ENCODE data around the gene EFEMP1.
"Not testable (repeated sequence)": the region's sequence is repeated elsewhere in the genome, so short reads cannot be mapped to it uniquely, and the experiment has no call there.

The EFEMP1 gene

DNA sequence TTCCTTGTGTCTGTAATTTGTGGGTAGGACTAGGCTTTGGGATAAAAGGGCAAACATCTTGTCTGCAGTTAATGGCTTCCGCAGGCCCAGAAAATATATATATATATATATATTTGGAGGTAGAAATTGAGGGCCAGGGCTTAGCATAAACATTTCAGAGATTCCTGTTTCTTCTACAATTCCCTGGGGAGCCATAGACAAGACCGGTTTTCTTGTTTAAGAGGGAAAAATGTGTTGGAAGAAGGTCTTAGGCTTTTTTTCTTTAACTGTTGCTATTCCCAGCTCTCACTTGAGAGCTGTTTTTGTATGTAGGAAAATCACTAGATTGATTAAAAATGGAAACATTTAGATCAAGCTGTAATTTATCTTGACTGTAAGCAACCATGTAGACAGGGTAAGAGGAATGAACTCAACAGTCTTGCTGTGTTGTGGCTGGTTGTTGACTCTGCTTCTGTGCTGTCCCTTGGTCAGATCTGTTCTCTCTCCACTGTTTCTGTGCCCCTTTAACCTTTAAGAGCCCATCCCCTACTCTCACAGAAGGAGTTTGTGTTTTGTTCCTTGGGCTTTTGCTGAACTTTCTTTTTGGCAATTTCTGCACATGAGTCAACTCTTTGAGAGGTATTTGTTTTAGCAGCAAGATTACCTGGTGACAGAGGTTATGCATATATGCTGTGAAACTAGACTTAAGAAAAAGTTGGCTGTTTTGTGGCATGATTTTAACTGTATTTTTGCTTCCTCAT, 58.3 kb downstream of the EFEMP1 start:
- no peak for DNase-seq (ENCODE audit: low read depth, low spot score)

DNA sequence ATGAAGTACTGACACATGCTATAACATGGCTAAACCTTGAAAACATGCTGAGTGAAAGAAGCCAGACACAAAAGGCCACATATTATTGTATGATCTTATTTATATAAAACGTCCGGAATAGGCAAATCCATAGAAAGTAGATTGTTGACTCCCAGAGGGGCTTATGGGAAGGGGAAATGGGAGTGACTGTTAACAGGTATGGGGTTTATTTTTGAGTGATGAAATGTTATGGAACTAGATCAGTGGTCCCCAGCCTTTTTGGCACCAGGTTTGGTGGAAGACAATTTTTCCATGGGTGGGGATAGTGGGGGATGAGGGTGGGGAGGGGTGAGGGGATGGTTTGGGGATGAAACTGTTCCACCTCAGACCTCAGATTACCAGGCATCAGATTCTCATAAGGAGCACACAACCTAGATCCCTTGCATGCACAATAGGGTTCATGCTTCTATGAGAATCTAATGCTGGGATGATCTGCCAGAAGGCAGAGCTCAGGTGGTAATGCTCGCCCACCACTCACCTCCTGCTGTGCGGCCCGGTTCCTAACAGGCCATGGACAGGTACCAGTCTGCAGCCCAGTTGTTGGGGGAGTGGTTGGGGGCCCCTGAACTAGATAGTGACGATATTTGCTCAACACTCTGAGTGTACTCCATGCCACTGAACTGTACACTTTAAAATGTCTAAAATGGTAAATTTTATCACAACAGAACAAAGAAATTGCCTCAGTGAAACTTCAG, 59.1 kb downstream of the EFEMP1 start:
- DNase-seq (ENCODE audit: low read depth, low spot score): no peak

- DNase-seq (ENCODE audit: low read depth, low spot score): no peak
Observed at GRCh38 chr2:55862673-55863390, 60.8 kb downstream of the EFEMP1 start.

DNA sequence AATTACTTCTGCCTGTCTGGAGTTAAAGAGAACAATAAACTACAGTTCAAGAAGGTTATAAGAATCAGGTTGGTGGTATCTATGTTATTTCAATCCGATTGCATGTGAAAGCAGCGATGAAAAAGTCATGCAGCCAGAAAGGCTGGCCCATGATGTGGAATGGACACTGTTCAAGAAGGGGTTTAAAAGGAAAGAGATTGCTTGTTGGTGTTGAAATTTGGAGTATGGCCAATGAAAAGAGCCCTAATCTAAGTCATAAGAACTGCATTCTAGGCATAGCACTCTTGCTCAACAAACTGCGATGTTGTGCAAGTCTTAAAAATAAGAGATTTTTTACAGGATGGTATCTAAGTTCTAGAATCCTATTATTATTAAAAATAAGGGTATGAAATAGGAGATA, 61.3 kb downstream of the EFEMP1 start:
- DNase-seq (ENCODE audit: low read depth, low spot score): no peak

- no peak for DNase-seq (ENCODE audit: low read depth, low spot score)
Observed at GRCh38 chr2:55861733-55862132, 61.8 kb downstream of the EFEMP1 start.

- no peak for DNase-seq (ENCODE audit: low read depth, low spot score)
Observed at GRCh38 chr2:55860832-55861231, 62.8 kb downstream of the EFEMP1 start.

GRCh38 chr2:55859875-55860274, 63.7 kb downstream of the EFEMP1 start:
- no peak for DNase-seq (ENCODE audit: low read depth, low spot score)

DNA sequence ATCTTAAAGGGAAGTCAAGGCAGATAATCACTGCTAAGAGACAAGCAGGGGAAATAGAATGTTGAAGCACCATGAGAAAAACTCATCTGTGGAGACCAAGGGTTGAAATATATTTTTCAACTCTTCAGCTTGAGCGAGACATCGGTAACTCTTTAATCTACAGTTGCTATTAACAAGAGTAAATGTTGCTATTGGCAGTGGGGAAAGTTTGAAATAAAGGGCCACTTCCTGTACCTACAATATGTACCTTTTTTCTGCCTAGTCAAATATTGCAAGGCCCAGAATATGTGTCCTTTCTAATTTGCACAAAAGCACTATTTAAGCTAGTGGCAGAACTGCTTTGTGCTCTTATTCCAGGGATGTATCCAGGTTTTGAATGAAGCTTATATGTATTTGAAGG, 65.8 kb downstream of the EFEMP1 start:
- DNase-seq (ENCODE audit: low read depth, low spot score): no peak

DNA sequence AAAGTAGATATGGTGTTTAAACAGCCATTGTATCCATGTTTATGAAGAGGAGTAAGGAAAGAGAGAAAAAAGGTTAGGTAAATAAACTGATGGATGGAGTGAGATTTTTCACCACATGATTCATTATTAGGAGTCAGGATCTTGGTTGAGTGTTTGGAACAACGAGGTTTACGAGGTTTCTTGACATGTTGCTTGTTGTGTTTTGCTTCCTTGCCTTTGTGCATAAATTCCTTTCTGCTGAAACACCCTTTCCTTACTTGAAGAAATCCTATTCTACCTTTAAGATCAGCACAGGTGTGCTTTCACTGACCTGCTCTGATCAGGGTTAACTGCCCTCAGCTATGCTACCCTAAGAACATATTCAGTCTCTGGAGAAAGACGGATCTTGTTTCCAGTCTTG, 66.6 kb downstream of the EFEMP1 start:
- DNase-seq (ENCODE audit: low read depth, low spot score): no peak

GRCh38 chr2:55848096-55848495, 75.5 kb downstream of the EFEMP1 start:
- DNase-seq (ENCODE audit: low read depth, low spot score): no peak

DNA sequence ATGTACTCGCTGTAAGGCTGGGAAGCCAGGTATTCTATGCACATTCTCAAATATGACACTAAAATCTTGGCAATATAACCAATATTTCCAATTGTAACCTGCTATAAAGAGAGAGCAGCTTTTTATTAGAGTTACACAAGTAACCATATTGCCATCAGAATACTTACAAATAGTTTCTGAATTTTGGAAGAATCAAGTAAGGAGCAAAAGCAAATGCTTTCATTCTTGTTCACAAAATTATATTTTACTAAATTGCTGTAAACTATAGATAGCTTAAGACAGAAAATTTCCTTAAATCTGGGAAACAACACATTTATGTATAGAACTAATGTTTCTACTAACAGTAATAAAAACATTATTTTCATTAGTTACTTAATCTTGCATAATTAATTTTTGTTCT, 77.2 kb downstream of the EFEMP1 start:
- DNase-seq (ENCODE audit: low read depth, low spot score): no peak

DNA sequence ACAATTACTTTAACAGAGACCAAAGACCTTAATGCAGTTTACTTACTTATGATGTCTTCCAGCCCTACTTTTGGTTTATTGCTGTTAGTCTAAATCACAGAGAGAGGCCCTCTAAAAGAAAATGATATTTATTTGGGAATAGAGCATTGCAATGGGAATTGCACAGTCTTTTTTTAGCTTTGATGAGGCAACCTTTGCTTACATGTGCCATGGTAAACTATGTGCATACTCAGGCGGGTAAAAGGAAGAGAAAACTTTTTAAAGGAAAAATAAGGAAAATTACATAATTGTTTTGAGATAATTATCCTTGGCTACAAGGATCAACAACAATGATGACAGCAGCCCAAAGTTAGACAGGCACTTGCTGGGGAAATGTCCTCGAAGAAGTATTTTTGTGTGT, 78.6 kb downstream of the EFEMP1 start:
- DNase-seq (ENCODE audit: low read depth, low spot score): no peak

- no peak for DNase-seq (ENCODE audit: low read depth, low spot score)
Observed at GRCh38 chr2:55843994-55844345, 79.6 kb downstream of the EFEMP1 start.

DNA sequence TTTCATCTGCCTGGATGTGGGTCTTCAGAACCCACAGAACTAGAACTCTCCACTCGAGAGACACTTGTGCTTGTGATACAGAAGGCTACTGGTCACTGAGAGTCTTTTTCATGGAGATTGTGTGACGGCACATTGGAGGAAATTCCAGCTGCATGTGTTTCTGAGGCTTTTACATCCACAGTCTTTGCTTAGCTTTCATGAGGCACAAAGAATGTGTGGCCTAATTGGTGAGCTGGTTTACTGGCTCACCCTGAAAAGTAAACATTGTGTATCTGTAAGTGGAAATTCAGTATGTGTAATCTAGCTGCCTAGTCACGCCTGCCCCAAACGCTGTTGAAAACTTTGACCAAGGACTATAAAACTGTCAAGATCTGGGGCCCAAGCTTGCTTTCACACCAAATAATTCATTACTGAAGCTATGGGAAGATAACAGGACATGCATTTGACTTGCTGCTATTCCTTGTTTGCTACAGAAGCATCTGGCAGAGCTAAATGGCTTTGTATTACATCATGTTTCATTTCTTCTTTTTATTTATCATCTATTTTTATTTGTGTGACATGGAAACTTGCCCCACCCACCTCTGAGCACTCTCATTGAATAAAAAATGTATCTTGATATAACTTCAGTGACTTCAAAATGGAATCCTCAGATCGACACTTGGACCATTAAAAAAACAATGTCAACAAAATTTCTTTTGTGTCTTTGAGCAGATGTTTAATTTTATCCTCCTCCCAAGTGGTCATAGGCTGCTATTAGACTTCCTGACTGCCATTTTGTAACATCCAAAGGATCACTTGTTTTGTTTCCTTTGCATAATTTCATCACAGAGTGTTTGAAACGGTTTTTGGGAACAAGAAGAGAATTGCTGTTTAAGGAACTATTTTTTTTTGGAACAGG, 80.2 kb downstream of the EFEMP1 start:
- no peak for DNase-seq (ENCODE audit: low read depth, low spot score)

DNA sequence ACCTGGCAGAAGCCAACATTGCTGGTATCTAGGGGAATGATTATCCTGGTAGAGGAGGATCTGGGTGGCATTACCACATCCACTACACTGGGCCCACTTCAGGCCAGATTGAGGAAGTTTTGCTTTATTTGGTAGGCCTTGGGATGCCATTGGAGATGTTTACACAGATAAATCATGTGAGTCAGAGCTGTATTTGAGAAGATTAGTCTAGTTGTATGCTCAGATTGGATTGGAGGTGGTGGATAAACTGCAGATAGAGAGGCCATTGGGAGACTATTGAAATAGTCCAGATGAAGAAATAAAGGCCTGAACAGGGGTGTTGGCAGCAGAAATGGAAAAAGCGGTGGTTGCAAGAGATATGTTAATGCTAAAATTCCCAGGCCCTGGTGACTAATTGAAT, 81.5 kb downstream of the EFEMP1 start:
- DNase-seq (ENCODE audit: low read depth, low spot score): no peak

DNA sequence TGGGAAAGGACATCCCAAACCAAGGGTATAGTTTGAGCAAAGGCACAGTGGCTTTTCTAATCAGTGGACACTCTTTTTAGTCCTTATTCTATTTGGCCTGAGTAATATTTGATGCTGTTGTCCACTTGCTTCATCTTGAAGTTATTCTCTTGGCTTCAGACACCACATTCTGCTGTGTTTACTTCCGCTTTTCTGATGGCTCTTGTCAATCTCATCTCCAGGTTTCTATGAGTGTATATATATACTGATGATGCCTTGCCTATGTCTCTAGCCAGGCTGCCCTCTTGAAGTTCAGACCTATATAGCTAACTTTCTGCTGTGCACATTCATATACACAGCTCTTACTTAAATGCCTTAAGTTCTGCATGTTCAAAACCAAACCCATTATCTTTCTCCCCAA, 83.1 kb downstream of the EFEMP1 start:
- no peak for DNase-seq (ENCODE audit: low read depth, low spot score)

GRCh38 chr2:55839182-55839819, 84.3 kb downstream of the EFEMP1 start:
- no peak for DNase-seq (ENCODE audit: low read depth, low spot score)

DNA sequence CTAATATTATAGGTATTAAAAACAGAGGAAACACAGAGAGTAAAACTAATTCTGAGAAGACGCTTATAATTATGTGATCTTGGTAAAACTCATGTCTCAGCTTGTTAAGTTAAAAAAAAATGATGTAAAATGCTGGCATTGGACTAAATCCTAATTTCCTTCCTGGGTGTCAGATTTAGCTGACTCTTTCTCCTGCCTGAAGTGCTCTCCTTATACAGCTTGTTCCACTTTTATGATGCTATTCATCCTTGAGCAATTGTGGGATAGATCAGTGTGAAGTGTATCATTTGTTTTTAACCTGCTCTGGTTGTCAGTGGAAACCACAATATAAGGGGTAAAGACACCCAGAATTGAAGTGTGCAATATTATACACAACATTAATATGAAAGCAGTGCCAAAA, 84.9 kb downstream of the EFEMP1 start:
- no peak for DNase-seq (ENCODE audit: low read depth, low spot score)

GRCh38 chr2:55838117-55838516, 85.5 kb downstream of the EFEMP1 start:
- DNase-seq (ENCODE audit: low read depth, low spot score): not testable (repeated sequence)

DNA sequence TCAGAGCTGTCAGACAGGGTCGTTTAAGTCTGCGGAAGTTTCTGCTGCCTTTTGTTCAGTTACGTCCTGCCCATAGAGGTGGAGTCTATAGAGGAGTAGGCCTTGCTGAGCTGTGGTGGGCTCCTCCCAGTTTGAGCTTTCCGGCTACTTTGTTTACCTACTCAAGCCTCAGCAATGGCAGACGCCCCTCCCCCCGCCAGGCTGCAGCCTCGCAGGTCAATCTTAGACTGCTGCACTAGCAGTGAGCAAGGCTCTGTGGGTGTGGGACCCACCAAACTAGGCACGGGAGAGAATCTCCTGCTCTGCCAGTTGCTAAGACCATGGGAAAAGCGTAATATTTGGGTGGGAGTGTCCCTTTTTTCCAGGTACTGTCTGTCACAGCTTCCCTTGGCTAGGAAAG, 86.5 kb downstream of the EFEMP1 start:
- peak; percentile 64 for DNase-seq (ENCODE audit: low read depth, low spot score)
